Urothelium cell line (cell line): ENCODE data around the gene RXFP3.

Source experiments
- DNase-seq: peaks from one replicate; pipeline ENCODE4 v3.0.0; 2011; ENCODE audit warnings: low spot score, mixed read lengths
- FAIRE-seq: peaks from 2 replicates; lab custom pipeline; 2011; peaks lifted over from hg19 to GRCh38; lab: Jason Lieb, UNC

Gene RXFP3

DNA sequence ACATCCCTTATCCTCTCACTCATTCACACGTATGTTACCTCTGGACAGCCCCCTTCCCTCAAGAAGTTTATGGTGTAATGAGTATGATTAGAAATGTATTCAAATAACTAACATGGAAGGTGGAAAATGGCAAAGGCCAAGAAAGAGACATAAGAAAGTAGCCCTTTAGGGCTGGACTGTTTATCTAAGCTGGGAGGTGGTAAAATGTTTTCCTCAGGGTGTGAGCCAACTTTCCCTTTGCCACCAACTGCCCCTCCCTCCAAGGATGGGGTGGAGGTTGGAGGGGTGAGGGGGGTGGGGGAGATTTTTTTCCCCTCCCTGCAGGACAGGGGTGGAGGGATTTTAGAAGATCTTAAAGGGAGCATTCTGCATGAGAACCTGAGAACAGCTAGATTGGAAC, 40.1 kb downstream of the RXFP3 start:
- no peak for FAIRE-seq

DNA sequence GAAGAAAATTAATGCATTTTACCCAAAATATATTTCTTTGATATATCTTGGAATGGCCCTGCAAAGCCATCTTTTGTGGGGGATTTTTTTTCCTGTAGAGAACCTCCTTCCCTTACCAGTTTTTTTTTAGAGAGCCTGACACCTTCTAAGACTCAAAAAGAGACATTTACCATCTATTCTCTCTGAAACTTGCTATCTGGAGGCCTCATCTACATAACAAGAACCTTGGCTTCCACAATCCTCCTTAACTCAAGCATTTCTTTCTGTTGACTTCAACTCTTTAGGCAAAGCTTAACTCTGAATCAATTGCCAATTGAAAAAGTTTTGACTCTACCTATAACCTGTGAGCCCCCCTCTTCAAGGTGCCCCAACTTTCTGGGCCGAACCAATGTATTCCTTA, 42.1 kb downstream of the RXFP3 start:
- FAIRE-seq (no peak), DNase-seq (no peak)

More for the DNA sequence above, 40.1 kb downstream of the RXFP3 start:
- no peak for DNase-seq

DNA sequence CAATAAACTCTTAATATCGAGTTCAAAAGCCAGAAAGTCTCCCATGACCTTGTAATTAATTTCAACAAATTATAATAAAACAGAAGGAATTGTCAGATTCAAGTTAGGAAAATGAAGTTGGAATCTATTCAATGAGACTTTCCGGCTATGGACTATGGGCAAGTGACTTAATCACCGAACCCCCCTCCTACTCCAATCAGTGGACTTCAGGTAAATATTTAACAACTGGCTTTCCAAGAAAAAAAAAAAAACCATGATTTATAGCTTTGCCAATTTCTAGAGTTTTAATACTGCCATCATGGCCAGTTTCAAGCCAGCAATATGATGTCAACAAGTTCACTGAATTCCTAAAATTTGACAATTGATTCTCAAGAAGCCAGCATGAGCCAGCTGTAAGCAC, 43.8 kb downstream of the RXFP3 start:
- FAIRE-seq, result no peak

DNA sequence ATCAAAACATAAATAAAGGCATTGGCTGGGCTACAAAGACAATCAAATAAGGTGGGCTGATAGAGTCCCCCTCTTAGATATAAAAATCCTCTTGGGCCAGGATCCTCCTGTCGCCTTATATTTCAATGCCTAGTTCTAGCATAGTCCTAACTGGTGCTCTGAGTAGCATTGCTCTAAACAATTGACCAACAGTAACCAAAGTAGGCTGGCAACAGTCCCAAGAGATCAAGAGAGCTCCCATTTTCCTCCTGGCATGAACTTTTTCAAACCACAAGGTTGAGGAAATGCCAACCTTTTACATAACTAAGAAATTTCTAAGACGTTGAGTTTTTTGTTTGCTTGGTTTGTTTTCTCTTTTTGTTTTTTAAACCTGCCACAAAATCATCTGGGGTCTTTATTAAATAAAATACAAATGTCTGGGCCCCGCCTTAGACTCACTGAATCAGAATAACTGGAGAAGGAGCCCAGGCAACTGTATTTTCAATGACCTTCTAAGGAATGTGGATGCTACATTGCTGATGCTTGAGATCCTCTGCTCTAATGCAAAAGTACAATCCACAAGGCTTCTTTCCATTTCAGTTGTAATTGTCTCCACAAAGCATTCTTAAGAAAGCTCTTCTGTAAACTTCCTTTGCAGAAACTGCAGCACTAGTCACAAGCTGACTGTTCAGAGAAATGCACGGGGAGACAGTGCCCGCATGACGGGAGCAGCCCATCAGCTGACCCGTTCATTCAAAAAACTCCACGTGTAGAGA, 45.4 kb downstream of the RXFP3 start:
- DNase-seq (peak; percentile 36), FAIRE-seq (no peak)

More for the DNA sequence above, 43.8 kb downstream of the RXFP3 start:
- DNase-seq, result no peak

DNA sequence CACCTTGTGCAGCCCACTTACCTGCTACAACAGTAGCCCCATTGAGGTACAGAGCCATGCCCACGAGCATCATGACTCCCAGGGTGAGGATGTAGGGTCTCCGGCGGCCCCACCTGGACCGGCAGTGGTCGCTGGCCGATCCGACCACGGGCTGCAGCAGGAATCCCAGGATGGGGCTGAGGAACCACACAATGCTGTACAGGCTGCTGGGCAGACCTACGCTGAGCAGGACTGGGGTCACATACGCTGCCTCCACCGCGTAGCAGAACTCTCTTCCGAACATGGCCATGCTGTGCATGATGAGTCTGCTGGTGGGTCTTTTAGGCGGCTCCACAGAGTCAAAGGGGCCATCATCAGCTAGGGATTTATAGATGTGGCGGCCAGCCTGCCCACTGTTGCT, 48.0 kb downstream of the RXFP3 start:
- DNase-seq, result no peak
- no peak for FAIRE-seq

DNA sequence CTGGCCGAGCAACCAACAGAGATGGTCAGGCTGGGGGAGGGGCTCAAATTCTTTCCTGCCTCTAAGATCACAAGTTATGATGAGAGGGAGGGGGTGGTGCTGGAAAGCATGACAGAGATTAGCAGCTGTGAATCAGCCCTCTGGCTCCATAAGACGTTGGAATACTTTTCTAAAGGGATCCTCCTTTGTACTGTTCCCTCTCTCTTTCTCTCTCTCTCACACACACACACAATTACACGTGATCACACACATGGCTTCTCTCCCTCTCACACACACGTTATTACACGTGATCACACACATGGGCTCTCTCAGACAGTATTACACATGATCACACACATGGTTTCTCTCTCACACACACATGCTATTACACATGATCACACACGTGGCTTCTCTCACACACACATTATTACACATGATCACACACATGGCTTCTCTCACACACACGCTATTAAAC, 48.5 kb downstream of the RXFP3 start, which contains the start of gene SLC45A2:
SLC45A2 (minus strand) TSS at position 23 of the 454 bp plus-strand sequence. CDS start 110 bp downstream, outside the sequence.
- no peak for FAIRE-seq
- DNase-seq, result no peak

DNA sequence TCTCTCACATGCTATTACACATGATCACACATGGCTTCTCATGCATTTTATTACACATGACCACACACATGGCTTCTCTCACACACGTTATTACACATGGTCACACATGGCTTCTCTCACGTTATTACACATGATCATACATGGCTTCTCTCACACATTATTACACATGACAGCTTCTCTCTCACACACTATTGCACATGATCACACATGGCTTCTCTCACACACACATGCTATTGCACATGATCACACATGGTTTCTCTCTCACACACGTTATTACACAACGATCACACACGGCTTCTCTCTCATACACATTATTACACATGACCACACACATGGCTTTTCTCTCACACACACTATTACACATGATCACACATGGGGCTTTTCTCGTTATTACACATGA, 49.3 kb downstream of the RXFP3 start:
- DNase-seq (no peak), FAIRE-seq (no peak)
